HepG2 (cell line): ENCODE data around the gene MRE11. TPM values are rescaled to one million over a fixed set of nuclear protein-coding genes. Genes with fewer than 3 reads are reported as not detected.

ENCODE experiments used
- ATAC-seq: fragments of 200-7000 bp; cut with Tn5 transposase; 3 replicates; pipeline ENCODE4 v1.9.1; 2020; ENCODE audit warnings: mild to moderate bottlenecking, moderate library complexity
- BruUV-seq: library from RNA; stranded (reverse); fragments of 400-500 nt; replicated peaks from 2 replicates; lab custom pipeline; 2021; lab: Mats Ljungman, UMichigan
- CTCF ChIA-PET: fragments of 300-600 bp; formaldehyde crosslinking; extraction: SDS; loops from one replicate; lab custom pipeline; 2021; ENCODE audit warnings: low total read pairs, inconsistent platforms, low intra/inter-chr PET ratio; lab: Yijun Ruan, JAX
- POLR2A ChIA-PET: fragments of 350-600 bp; sonication (Branson Sonifier 250); formaldehyde crosslinking; loops from one replicate; lab custom pipeline; 2020; ENCODE audit warnings: antibody characterized with exemption, inconsistent platforms; lab: Yijun Ruan, JAX
- DNase-seq: peaks from one replicate; pipeline ENCODE4 v3.0.0-alpha.2; 2015; ENCODE audit warnings: low spot score
- FAIRE-seq: peaks from 3 replicates; lab custom pipeline; 2011; peaks lifted over from hg19 to GRCh38; lab: Jason Lieb, UNC
- H2AFZ ChIP-seq: one replicate; pipeline ENCODE4 v1.6.1; 2011; ENCODE audit warnings: low read length, inconsistent platforms
- H3K27ac ChIP-seq: fragments of 300-600 bp; 3 replicates; pipeline ENCODE4 v1.8.0; 2011; ENCODE audit warnings: mixed run types, mild to moderate bottlenecking, mixed read lengths, low read length, inconsistent platforms; ENCODE audit not compliant: insufficient read depth; ENCODE audit errors: extremely low read length
- H3K27me3 ChIP-seq, 2 experiments: fragments of 200-600 bp in 1 of 2; 2 replicates in 1 of 2; 3 replicates in 1 of 2; pipeline versions ENCODE4 v1.6.0 to v1.8.0; 2011; ENCODE audit warnings: low read length in 2 of 2, mild to moderate bottlenecking in 2 of 2, moderate library complexity in 2 of 2, inconsistent platforms in 1 of 2; ENCODE audit not compliant: insufficient read depth in 2 of 2, control insufficient read depth in 1 of 2
- H3K36me3 ChIP-seq, 2 experiments: fragments of 200-600 bp in 1 of 2; replicated peaks in 1 of 2; 2 replicates in 1 of 2; 3 replicates in 1 of 2; pipeline versions ENCODE4 v1.5.1 to v1.8.0; 2011; ENCODE audit warnings: low read length in 2 of 2, inconsistent platforms in 1 of 2; ENCODE audit not compliant: insufficient read depth in 2 of 2, control insufficient read depth in 1 of 2
- H3K4me1 ChIP-seq: 2 replicates; pipeline ENCODE4 v1.5.1; 2012; ENCODE audit warnings: low read length, inconsistent platforms; ENCODE audit not compliant: insufficient read depth
- H3K4me2 ChIP-seq: 2 replicates; pipeline ENCODE4 v1.6.0; 2011; ENCODE audit warnings: low read depth, low read length, inconsistent platforms
- H3K4me3 ChIP-seq, 3 experiments: fragments of 200-600 bp in 1 of 3; sonication (generic), shearing (Covaris generic) in 1 of 3; replicated peaks in 1 of 3; 2 replicates each; pipeline ENCODE4 v1.5.1; 2011 to 2016; ENCODE audit warnings: low read length in 3 of 3, inconsistent platforms in 2 of 3, low read depth in 2 of 3, mild to moderate bottlenecking in 2 of 3, control low read depth in 1 of 3, mixed read lengths in 1 of 3; ENCODE audit not compliant: insufficient read depth in 1 of 3
- H3K79me2 ChIP-seq: one replicate; pipeline ENCODE4 v1.6.1; 2011; ENCODE audit warnings: low read length, inconsistent platforms; ENCODE audit not compliant: insufficient read depth
- H3K9ac ChIP-seq: 2 replicates; pipeline ENCODE4 v1.6.0; 2011; ENCODE audit warnings: mild to moderate bottlenecking, low read depth, low read length, inconsistent platforms; ENCODE audit not compliant: insufficient read depth
- H3K9me3 ChIP-seq: 2 replicates; pipeline ENCODE4 v1.5.1; 2012; ENCODE audit warnings: mild to moderate bottlenecking, low read length
- H4K20me1 ChIP-seq: 2 replicates; pipeline ENCODE4 v1.6.0; 2011; ENCODE audit warnings: inconsistent platforms, mild to moderate bottlenecking, low read length, moderate library complexity; ENCODE audit not compliant: insufficient read depth
- AHR ChIP-seq: IDR thresholded peaks from 2 replicates; pipeline ENCODE4 v1.6.1; 2018; ENCODE audit warnings: missing genetic modification reagents, missing compliant biosample characterization
- ARHGAP35 ChIP-seq: sonication (generic); formaldehyde crosslinking; IDR thresholded peaks from 2 replicates; pipeline ENCODE4 v1.9.0; 2022; ENCODE audit warnings: mild to moderate bottlenecking, inconsistent platforms, moderate library complexity, missing genetic modification reagents, borderline replicate concordance
- HNF4G ChIP-seq, 2 experiments: sonication (generic) in 1 of 2; formaldehyde crosslinking in 1 of 2; IDR thresholded peaks; 2 replicates each; pipeline versions ENCODE4 v1.4.0 to v1.6.1; 2011 to 2020; ENCODE audit warnings: borderline replicate concordance in 2 of 2, low read depth in 2 of 2, mild to moderate bottlenecking in 2 of 2, low read length in 1 of 2, missing genetic modification reagents in 1 of 2, moderate library complexity in 1 of 2
- KLF13 ChIP-seq: sonication (generic); formaldehyde crosslinking; IDR thresholded peaks from 2 replicates; pipeline ENCODE4 v1.4.0; 2020; ENCODE audit warnings: mild to moderate bottlenecking, missing genetic modification reagents
- MIXL1 ChIP-seq: IDR thresholded peaks from 2 replicates; pipeline ENCODE4 v1.6.1; 2016
- RAD21 ChIP-seq: fragments of 450-650 bp; formaldehyde crosslinking; IDR thresholded peaks from 2 replicates; pipeline ENCODE4 v1.5.0; 2020; ENCODE audit warnings: mild to moderate bottlenecking
- REPIN1 ChIP-seq: sonication (generic); formaldehyde crosslinking; IDR thresholded peaks from 2 replicates; pipeline ENCODE4 v1.8.0; 2022; ENCODE audit warnings: missing genetic modification reagents, low read depth, mild to moderate bottlenecking, borderline replicate concordance
- SMC3 ChIP-seq: IDR thresholded peaks from 2 replicates; pipeline ENCODE4 v1.6.1; 2011; ENCODE audit warnings: low read length, improper control_type of control experiment
- STAG1 ChIP-seq: sonication (generic); formaldehyde crosslinking; IDR thresholded peaks from 2 replicates; pipeline ENCODE4 v1.4.0; 2020; ENCODE audit warnings: missing genetic modification reagents
- ZNF224 ChIP-seq: sonication (generic); formaldehyde crosslinking; IDR thresholded peaks from 2 replicates; pipeline ENCODE4 v1.5.0; 2020; ENCODE audit warnings: mild to moderate bottlenecking, missing genetic modification reagents
- ZNF331 ChIP-seq: sonication (generic); formaldehyde crosslinking; IDR thresholded peaks from 2 replicates; pipeline ENCODE4 v1.4.0; 2020; ENCODE audit warnings: missing genetic modification reagents
- WGBS: methylation state at CpG from one replicate; pipeline ENCODE4 v1.1.6; 2017; ENCODE audit warnings: low lambda C conversion rate; 5-methylcytosine and 5-hydroxymethylcytosine counted together
- in situ Hi-C: cut with HindIII; loops from 2 replicates; pipeline ENCODE4 v1.10.0; 2017; ENCODE audit warnings: low pct_unique_long_range_greater_than_20kb; ENCODE audit not compliant: extremely low pct_ligation_motif_present
- intact Hi-C: fragments of 100-400 bp; cut with micrococcal nuclease; formaldehyde crosslinking; loops from one replicate; pipeline ENCODE4 v1.10.0; 2022; ENCODE audit not compliant: unreplicated experiment
- polyA plus RNA-seq, 8 experiments: library from polyadenylated mRNA; depleted of rRNA in 3 of 8; stranded (reverse) in 7 of 8; unstranded in 1 of 8; fragments of >200 nt; fragmentation: Illumina TruSeq in 4 of 8; extraction: Trizol in 4 of 8; gene quantifications; 2 replicates each; pipeline versions ENCODE4 v1.2.1 to v1.2.3, GENCODE V29; 2011 to 2016; ENCODE audit warnings: low read depth in 4 of 8, missing spikeins in 1 of 8, mixed read lengths in 1 of 8; ENCODE audit not compliant: insufficient read depth in 1 of 8
- total RNA-seq, 5 experiments: library from RNA; depleted of rRNA; stranded (reverse); fragments of >200 nt; fragmentation: Illumina TruSeq; extraction: Trizol; gene quantifications; 2 replicates each; pipeline ENCODE4 v1.2.3, GENCODE V29; 2016; ENCODE audit warnings: low read depth in 1 of 5
- TF ChIP-seq, protein P1 (sequence below), 2 experiments: sonication (generic) in 1 of 2; formaldehyde crosslinking in 1 of 2; IDR thresholded peaks; 2 replicates each; pipeline versions ENCODE4 v1.6.1 to v1.9.0; 2014 to 2022; ENCODE audit warnings: antibody characterized with exemption in 1 of 2, borderline replicate concordance in 1 of 2, inconsistent platforms in 1 of 2, low read depth in 1 of 2, missing genetic modification reagents in 1 of 2
- TF ChIP-seq, protein P2 (sequence below): sonication (generic); formaldehyde crosslinking; IDR thresholded peaks from 2 replicates; pipeline ENCODE4 v1.5.0; 2020; ENCODE audit warnings: missing genetic modification reagents, mild to moderate bottlenecking, borderline replicate concordance
- TF ChIP-seq, protein P3 (sequence below): sonication (generic); formaldehyde crosslinking; IDR thresholded peaks from 2 replicates; pipeline ENCODE4 v1.5.0; 2020; ENCODE audit warnings: mild to moderate bottlenecking, missing genetic modification reagents, moderate library complexity

Gene MRE11
- total and polyA plus RNA-seq, 2 of the 13 experiments (the other 11 are each of a cell fraction or from before 2014, with no cell fraction given) = 7.2 to 37.3 TPM

DNA sequence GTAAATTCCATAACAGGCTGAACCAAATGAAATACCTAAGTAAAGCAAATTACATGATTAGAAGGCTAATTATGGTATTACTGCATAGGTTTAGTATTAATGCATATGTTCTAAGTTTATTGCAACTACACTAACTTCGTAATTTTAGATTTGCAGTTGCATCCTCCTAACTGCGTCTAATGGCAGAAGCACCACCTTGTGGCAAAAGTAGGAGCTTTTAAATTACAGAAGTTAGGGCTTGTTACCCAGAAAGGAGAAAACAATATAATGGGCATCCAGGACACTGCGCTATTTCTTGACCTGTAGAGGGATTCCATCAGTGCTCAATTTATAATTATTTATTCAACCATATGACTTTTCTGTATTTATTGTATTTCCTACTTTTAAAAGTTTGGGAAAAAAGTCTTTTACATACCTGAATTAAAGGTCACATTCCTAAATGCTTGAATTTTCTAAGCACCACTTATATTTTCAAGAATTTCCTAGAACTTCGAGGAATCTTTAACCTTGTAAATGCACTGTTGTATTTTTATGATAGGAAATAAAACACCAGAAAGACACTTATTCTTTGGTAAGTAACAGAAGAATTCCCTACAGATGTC is 76.2 kb downstream of the MRE11 start:
- CTCF ChIA-PET = interaction anchor here (0.8 to 2.9 kb wide), 4 partner anchors 92 to 246 kb away, joined by 3 to 10 read pairs (median 4); no protein-coding TSS in a partner anchor
- intact Hi-C loops (loop anchor here (1.0 to 10.0 kb wide), 3 partner anchors 92 to 493 kb away; no protein-coding TSS in a partner anchor), in situ Hi-C loops (loop anchor here (5.0 to 25.0 kb wide), 2 partner anchors 90 to 230 kb away; no protein-coding TSS in a partner anchor)
- Histone ChIP-seq H3K27ac (no peak overlapping the region), H3K36me3 (peaks cover 2 to 8% of the 10 kb centered on the region in 2 experiments; a peak in 3 of 5 replicates), H2AFZ (no peak overlapping the region), H3K4me3 (no peak overlapping the region), H3K4me1 (no peaks in the 10 kb centered on the region), H3K9ac (no peak overlapping the region), H3K4me2 (no peak overlapping the region), H4K20me1 (no peaks in the 10 kb centered on the region), H3K9me3 (no peaks in the 10 kb centered on the region), H3K27me3 (no peaks in the 10 kb centered on the region), H3K79me2 (no peaks in the 10 kb centered on the region)
- no TSS peak for BruUV-seq
- WGBS = 89% methylated on average over 4 of the region's 4 CpGs
- POLR2A ChIA-PET = no interaction called here
- FAIRE-seq (no peak), DNase-seq (peak; percentile 25), ATAC-seq (peak; percentile 64; the same call in 2 of the 3 replicates)
- TF ChIP-seq MIXL1 (0 out of 2 replicates have a peak, but pooled peaks have one; percentile 34), SMC3 (peak; percentile 76), STAG1 (CRISPR knock-in tag) (peak; percentile 65), HNF4G (IDR thresholded peaks at IDR 0.05; ENCODE audit: borderline replicate concordance, low read depth, low read length) (no peak), HNF4G (CRISPR knock-in tag; IDR thresholded peaks at IDR 0.05; ENCODE audit: borderline replicate concordance, low read depth) (no peak), KLF13 (CRISPR knock-in tag) (no peak), RAD21 (CRISPR knock-in tag) (peak; percentile 52; the same call in 1 of the 2 replicates), ARHGAP35 (no peak), AHR (CRISPR knock-in tag) (no peak), REPIN1 (CRISPR knock-in tag) (no peak), ZNF224 (no peak), ZNF331 (CRISPR knock-in tag) (no peak)
- TF ChIP-seq, protein P1, sequence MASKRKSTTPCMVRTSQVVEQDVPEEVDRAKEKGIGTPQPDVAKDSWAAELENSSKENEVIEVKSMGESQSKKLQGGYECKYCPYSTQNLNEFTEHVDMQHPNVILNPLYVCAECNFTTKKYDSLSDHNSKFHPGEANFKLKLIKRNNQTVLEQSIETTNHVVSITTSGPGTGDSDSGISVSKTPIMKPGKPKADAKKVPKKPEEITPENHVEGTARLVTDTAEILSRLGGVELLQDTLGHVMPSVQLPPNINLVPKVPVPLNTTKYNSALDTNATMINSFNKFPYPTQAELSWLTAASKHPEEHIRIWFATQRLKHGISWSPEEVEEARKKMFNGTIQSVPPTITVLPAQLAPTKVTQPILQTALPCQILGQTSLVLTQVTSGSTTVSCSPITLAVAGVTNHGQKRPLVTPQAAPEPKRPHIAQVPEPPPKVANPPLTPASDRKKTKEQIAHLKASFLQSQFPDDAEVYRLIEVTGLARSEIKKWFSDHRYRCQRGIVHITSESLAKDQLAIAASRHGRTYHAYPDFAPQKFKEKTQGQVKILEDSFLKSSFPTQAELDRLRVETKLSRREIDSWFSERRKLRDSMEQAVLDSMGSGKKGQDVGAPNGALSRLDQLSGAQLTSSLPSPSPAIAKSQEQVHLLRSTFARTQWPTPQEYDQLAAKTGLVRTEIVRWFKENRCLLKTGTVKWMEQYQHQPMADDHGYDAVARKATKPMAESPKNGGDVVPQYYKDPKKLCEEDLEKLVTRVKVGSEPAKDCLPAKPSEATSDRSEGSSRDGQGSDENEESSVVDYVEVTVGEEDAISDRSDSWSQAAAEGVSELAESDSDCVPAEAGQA (IDR thresholded peaks at IDR 0.05; ENCODE audit: low read depth) = no peak
- TF ChIP-seq, protein P1 (CRISPR knock-in tag; IDR thresholded peaks at IDR 0.05; ENCODE audit: borderline replicate concordance) = no peak
- TF ChIP-seq, protein P2, sequence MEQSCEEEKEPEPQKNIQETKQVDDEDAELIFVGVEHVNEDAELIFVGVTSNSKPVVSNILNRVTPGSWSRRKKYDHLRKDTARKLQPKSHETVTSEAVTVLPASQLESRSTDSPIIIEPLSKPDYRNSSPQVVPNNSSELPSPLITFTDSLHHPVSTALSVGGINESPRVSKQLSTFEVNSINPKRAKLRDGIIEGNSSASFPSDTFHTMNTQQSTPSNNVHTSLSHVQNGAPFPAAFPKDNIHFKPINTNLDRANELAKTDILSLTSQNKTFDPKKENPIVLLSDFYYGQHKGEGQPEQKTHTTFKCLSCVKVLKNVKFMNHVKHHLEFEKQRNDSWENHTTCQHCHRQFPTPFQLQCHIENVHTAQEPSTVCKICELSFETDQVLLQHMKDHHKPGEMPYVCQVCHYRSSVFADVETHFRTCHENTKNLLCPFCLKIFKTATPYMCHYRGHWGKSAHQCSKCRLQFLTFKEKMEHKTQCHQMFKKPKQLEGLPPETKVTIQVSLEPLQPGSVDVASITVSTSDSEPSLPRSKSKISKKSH (CRISPR knock-in tag) = no peak
- TF ChIP-seq, protein P3, sequence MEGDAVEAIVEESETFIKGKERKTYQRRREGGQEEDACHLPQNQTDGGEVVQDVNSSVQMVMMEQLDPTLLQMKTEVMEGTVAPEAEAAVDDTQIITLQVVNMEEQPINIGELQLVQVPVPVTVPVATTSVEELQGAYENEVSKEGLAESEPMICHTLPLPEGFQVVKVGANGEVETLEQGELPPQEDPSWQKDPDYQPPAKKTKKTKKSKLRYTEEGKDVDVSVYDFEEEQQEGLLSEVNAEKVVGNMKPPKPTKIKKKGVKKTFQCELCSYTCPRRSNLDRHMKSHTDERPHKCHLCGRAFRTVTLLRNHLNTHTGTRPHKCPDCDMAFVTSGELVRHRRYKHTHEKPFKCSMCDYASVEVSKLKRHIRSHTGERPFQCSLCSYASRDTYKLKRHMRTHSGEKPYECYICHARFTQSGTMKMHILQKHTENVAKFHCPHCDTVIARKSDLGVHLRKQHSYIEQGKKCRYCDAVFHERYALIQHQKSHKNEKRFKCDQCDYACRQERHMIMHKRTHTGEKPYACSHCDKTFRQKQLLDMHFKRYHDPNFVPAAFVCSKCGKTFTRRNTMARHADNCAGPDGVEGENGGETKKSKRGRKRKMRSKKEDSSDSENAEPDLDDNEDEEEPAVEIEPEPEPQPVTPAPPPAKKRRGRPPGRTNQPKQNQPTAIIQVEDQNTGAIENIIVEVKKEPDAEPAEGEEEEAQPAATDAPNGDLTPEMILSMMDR (CRISPR knock-in tag) = peak; percentile 58
